Measurements from ENCODE around the gene PAF1.

DNA sequence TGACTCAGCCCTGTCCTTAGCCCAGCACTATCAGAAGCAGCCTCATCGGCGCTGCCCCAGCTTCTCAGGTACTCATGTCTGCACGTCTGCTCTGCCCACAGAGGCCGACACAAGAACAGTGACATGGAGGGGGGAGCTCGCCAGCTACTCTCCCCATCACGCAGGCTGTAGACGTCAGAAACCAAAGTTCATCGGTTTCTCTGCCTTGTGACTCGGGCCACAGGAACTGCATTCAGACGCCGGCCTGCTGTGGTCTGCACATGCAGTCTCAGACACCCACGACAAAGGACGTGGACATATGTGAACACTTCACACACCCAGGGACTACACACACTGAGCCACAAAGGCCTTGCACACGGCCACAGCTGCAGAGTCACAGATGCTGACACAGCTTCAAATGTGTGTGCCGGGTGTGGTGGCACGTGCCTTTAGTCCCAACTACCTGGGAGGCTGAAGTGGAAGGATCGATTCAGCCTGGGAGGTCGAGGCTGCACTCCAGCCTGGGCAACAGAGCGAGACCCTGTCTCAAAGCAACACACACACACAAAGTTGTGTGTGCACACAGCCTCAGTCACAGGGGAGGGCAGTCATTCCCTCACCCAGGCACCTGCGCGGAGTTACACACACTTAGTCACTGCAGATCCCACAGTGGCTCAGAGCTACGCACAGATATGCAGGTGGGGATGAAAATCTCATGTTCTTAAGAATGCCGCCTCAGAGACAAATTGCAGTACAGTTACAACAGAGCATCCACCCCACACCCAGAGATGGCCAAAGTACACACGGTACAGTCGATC lies 10.8 kb upstream of the PAF1 start:
- TF ChIP-seq, protein P1, sequence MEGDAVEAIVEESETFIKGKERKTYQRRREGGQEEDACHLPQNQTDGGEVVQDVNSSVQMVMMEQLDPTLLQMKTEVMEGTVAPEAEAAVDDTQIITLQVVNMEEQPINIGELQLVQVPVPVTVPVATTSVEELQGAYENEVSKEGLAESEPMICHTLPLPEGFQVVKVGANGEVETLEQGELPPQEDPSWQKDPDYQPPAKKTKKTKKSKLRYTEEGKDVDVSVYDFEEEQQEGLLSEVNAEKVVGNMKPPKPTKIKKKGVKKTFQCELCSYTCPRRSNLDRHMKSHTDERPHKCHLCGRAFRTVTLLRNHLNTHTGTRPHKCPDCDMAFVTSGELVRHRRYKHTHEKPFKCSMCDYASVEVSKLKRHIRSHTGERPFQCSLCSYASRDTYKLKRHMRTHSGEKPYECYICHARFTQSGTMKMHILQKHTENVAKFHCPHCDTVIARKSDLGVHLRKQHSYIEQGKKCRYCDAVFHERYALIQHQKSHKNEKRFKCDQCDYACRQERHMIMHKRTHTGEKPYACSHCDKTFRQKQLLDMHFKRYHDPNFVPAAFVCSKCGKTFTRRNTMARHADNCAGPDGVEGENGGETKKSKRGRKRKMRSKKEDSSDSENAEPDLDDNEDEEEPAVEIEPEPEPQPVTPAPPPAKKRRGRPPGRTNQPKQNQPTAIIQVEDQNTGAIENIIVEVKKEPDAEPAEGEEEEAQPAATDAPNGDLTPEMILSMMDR (IDR thresholded peaks at IDR 0.05), result no peak
- 0 out of 5 replicates have a peak, but pooled peaks of 1 of the 2 experiments have one; percentile 8 for TF ChIP-seq RAD21 (conservative IDR thresholded peaks at IDR 0.05 in 1 of 2, IDR thresholded peaks at IDR 0.05 in 1 of 2)
- TF ChIP-seq, protein P2, sequence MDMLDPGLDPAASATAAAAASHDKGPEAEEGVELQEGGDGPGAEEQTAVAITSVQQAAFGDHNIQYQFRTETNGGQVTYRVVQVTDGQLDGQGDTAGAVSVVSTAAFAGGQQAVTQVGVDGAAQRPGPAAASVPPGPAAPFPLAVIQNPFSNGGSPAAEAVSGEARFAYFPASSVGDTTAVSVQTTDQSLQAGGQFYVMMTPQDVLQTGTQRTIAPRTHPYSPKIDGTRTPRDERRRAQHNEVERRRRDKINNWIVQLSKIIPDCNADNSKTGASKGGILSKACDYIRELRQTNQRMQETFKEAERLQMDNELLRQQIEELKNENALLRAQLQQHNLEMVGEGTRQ (IDR thresholded peaks at IDR 0.05), result no peak
- TF ChIP-seq HOXB5 (CRISPR knock-in tag; IDR thresholded peaks at IDR 0.05), result peak; percentile 96
- TF ChIP-seq HOXA7 (CRISPR knock-in tag; IDR thresholded peaks at IDR 0.05), result peak; percentile 92
- TF ChIP-seq, protein P3, sequence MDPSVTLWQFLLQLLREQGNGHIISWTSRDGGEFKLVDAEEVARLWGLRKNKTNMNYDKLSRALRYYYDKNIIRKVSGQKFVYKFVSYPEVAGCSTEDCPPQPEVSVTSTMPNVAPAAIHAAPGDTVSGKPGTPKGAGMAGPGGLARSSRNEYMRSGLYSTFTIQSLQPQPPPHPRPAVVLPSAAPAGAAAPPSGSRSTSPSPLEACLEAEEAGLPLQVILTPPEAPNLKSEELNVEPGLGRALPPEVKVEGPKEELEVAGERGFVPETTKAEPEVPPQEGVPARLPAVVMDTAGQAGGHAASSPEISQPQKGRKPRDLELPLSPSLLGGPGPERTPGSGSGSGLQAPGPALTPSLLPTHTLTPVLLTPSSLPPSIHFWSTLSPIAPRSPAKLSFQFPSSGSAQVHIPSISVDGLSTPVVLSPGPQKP (IDR thresholded peaks at IDR 0.05; ENCODE audit: low read depth, low read length), result no peak
- no peak for TF ChIP-seq NFE2L2 (conservative IDR thresholded peaks at IDR 0.05; ENCODE audit: low read length)
- peak; percentile 66 for TF ChIP-seq BHLHE40 (IDR thresholded peaks at IDR 0.05; ENCODE audit: low read depth, low read length)
- TF ChIP-seq, protein P4, sequence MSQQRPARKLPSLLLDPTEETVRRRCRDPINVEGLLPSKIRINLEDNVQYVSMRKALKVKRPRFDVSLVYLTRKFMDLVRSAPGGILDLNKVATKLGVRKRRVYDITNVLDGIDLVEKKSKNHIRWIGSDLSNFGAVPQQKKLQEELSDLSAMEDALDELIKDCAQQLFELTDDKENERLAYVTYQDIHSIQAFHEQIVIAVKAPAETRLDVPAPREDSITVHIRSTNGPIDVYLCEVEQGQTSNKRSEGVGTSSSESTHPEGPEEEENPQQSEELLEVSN (IDR thresholded peaks at IDR 0.05; ENCODE audit: borderline replicate concordance, low read depth), result peak; percentile 90
- peak in 1 of 2 experiments; percentile 56; a peak in 1 of 5 replicates for TF ChIP-seq EP300 (IDR thresholded peaks at IDR 0.05)
- TF ChIP-seq POLR2A (IDR thresholded peaks at IDR 0.05; ENCODE audit: low read length), result peak; percentile 27; the same call in 1 of the 2 replicates
